ENCODE results near the gene OR6B3.
"Not testable (repeated sequence)": the region's sequence is repeated elsewhere in the genome, so short reads cannot be mapped to it uniquely, and the experiment has no call there.

Gene OR6B3

GRCh38 chr2:240053173-240054155 lies at the start of gene OR6B3:
Gene OR6B3, minus strand, starts transcription at chr2:240053521.
- DNase-seq = no peak

- DNase-seq = no peak
These were observed 45.0 kb upstream of the OR6B3 start for GRCh38 chr2:240098349-240098748.

GRCh38 chr2:240095556-240096523 lies 42.5 kb upstream of the OR6B3 start:
- no peak for DNase-seq

- DNase-seq = no peak
These were observed 36.0 kb upstream of the OR6B3 start for GRCh38 chr2:240089306-240089705.

DNA sequence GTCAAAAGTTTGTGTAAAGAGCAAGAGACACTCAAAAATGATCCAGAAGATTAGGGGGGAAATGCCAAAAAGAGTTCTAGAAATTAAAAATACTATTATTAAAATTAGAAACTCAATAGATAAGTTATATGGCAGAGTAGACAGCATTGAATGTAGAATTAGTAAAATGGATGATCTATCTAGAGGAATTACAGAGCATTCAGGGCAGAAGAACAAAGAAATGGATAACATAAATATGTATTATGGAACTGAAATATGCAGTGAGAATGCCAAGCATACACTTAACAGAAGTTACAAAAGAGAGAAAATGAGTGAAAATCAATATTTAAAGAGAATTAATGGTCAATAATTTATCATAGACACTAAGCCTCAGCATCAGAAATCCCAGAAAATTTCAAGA lies 33.2 kb upstream of the OR6B3 start:
- no peak for DNase-seq

- no peak for DNase-seq
These were observed 25.3 kb upstream of the OR6B3 start for GRCh38 chr2:240078631-240079030.

GRCh38 chr2:240077442-240077841 lies 24.1 kb upstream of the OR6B3 start:
- no peak for DNase-seq

GRCh38 chr2:240074545-240074944 lies 21.2 kb upstream of the OR6B3 start:
- no peak for DNase-seq

DNA sequence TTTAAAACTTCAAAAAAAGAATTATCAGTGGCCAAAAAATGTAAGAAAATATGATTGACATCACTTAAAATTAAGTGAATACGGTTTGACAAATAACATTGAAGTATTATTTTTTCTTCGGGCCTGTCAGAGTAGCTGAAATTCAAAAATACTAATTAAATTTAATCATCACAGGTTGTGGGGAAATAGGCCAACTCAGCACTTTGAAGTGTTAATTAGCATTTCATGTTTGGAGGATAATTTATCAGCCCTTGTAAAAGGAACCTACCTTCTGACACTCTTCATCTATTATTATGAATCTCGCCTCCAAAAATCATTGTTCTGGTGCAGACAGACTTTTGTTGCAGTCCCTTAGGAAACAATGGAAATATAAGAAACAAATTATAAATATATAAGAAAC lies 17.6 kb upstream of the OR6B3 start:
- DNase-seq = no peak

GRCh38 chr2:240069829-240070228 lies 16.5 kb upstream of the OR6B3 start:
- no peak for DNase-seq

DNA sequence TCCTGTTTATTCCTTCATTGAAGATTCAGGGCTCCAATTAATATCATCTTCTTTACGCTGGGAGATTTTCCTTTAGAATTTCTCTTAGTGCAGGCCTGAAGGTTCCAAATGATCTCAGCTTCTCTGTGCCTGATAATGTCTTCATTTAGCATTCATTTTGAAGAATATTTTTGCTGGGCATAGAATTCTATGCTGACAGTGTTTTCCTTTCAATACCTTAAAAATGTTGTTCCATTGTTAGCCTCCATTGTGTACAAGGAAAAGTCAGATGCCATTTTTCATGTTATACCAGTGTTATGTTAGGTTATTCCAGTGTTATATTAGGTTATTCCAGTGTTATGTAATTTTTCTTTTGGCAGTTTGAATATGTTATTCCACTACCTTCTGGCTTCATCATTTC lies 14.9 kb upstream of the OR6B3 start:
- no peak for DNase-seq

- no peak for DNase-seq
These were observed 13.2 kb upstream of the OR6B3 start for GRCh38 chr2:240066489-240066888.

DNA sequence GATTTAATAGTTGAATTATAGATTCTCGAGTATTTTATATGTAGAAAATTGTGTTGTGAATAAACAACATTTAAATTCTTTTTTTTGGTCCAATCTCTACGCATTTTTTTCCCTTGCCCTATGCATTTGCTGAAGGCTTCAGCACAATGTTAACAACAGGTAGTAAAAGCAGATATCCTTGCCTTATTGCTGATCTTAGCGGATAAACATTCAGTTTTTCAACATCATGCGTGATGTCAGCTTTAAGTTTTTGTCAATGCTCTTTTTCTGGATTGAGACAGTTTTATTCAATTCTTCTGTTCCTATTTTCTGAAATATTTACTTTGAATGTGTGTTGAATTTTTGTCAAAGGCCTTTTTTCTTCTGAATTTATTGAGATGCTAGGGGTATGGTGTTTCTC lies 11.6 kb upstream of the OR6B3 start:
- DNase-seq = no peak

DNA sequence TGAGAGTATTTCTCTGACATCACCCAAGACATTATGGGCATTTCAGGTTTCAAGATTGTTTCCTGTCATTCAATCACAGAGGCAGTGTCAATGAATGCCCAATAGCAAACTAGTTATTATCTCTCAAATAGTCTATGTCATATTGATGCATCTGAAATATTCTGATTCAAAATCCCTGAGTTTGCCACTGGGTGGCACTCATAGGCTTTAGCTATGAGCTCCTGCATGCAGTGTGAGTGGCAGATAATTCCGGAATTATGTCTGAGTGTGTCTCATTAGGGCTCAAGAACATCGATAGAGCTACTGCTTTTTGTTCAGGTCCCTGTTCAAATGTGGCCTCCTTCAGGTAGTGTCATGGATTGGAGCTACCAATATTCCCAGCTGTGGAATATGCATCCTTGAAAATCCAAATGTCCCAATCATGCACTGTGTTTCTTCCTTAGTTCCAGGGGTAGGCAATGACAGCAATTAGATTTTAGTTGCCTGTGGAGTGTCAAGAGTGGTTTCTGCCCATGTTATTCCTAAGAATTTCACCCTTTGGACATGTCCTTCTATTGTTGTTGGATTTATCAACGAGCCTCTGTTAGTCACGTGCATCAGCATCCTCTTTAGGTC lies 7.8 kb upstream of the OR6B3 start:
- peak in 1 of 2 experiments; percentile 30 for DNase-seq

DNA sequence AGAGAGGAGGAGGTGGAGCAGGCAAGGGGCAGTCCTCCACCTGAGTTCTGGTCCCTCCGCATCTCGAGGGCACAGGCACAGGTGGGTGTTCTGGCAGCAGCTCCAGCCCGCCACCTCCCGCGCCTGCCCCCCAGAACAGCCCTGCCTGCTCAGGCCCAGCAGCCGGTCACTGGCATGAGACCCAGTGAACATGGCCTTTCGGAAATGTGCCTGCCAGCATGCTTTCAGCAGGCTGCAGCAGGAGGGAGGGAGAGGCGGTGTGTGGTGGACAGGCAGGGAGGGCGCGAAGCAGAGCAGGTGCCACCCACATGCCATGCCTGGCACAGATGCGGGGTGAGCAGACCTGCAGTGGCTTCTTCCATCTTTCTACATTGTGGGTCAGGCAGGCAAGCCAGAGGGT lies 3.4 kb upstream of the OR6B3 start:
- DNase-seq = no peak

GRCh38 chr2:240055177-240055917 lies 2.0 kb upstream of the OR6B3 start:
- DNase-seq = no peak

GRCh38 chr2:240052524-240052923 lies 797 bp downstream of the OR6B3 start:
- DNase-seq = no peak

- DNase-seq = no peak
These were observed 1.6 kb downstream of the OR6B3 start for GRCh38 chr2:240051697-240052096.

- DNase-seq = no peak
These were observed 3.0 kb downstream of the OR6B3 start for GRCh38 chr2:240050278-240050677.

DNA sequence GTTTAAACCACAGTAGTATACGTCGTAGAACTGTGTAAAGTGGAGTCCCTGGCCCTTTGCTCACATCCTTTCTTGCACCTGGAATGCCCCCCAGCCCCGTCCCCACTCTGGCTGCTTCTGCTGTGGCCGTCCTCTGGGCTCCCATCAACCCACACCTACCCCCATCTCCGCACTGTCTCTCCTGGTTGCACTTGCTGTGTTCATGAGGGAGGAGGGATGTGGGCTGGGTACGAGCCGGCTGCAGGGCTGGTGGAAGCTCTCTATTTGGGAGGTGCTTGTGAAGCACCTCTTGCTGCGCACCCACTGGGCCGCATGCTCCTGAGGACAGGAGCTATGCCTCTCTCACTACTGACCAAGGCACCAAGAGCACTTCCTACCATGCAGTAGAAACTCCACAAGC lies 5.1 kb downstream of the OR6B3 start:
- DNase-seq = no peak

DNA sequence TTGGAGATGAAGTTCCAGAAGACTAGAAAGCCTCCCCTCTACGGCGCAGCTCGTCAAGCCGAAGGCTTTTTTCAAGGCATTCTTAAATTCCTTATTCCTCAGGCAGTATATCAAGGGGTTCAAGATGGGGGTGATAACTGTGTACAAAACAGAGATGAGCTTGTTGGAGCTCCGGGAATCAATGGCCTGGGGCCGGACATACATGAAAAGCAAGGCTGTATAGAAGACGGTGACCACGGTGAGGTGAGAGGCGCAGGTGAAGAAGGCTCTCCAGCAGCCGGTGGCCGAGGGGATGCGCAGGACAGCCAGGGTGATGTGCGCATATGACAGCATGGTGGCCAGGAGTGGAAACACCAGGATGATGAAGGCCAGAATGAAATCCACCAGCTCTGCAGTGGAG lies 8.2 kb downstream of the OR6B3 start:
- DNase-seq = no peak

GRCh38 chr2:240044096-240044495 lies 9.2 kb downstream of the OR6B3 start:
- DNase-seq = not testable (repeated sequence)
